Ishikawa (cell line): ENCODE results near the gene GPR18.

Source experiments
- CEBPB ChIP-seq: IDR thresholded peaks from 2 replicates; pipeline ENCODE4 v1.6.1; 2012
- CREB1 ChIP-seq: IDR thresholded peaks from 2 replicates; pipeline ENCODE4 v1.6.1; 2012; ENCODE audit warnings: low read depth
- EGR1 ChIP-seq: IDR thresholded peaks from 2 replicates; pipeline ENCODE4 v1.6.1; 2012
- EP300 ChIP-seq: IDR thresholded peaks from 2 replicates; pipeline ENCODE4 v1.6.1; 2012; ENCODE audit warnings: borderline replicate concordance
- FOXM1 ChIP-seq: IDR thresholded peaks from 2 replicates; pipeline ENCODE4 v1.6.1; 2012; ENCODE audit warnings: low read depth, borderline replicate concordance
- NFIC ChIP-seq: IDR thresholded peaks from 2 replicates; pipeline ENCODE4 v1.6.1; 2012
- RAD21 ChIP-seq: IDR thresholded peaks from 2 replicates; pipeline ENCODE4 v1.6.1; 2012; ENCODE audit warnings: low read depth
- TAF1 ChIP-seq: IDR thresholded peaks from 2 replicates; pipeline ENCODE4 v1.6.1; 2012; ENCODE audit warnings: low read depth, mild to moderate bottlenecking
- TCF12 ChIP-seq: IDR thresholded peaks from 2 replicates; pipeline ENCODE4 v1.6.1; 2012; ENCODE audit warnings: low read depth
- TEAD4 ChIP-seq: IDR thresholded peaks from 2 replicates; pipeline ENCODE4 v1.6.1; 2012
- YY1 ChIP-seq: IDR thresholded peaks from 2 replicates; pipeline ENCODE4 v1.6.1; 2012; ENCODE audit warnings: low read depth
- ZBTB7A ChIP-seq: IDR thresholded peaks from 2 replicates; pipeline ENCODE4 v1.6.1; 2012; ENCODE audit warnings: low read depth
- TF ChIP-seq, protein P1 (sequence below): IDR thresholded peaks from 2 replicates; pipeline ENCODE4 v1.6.1; 2012
- TF ChIP-seq, protein P2 (sequence below): IDR thresholded peaks from 2 replicates; pipeline ENCODE4 v1.6.1; 2012
- TF ChIP-seq, protein P3 (sequence below): IDR thresholded peaks from 2 replicates; pipeline ENCODE4 v1.6.1; 2012; ENCODE audit warnings: low read depth, mild to moderate bottlenecking

GPR18 gene

DNA sequence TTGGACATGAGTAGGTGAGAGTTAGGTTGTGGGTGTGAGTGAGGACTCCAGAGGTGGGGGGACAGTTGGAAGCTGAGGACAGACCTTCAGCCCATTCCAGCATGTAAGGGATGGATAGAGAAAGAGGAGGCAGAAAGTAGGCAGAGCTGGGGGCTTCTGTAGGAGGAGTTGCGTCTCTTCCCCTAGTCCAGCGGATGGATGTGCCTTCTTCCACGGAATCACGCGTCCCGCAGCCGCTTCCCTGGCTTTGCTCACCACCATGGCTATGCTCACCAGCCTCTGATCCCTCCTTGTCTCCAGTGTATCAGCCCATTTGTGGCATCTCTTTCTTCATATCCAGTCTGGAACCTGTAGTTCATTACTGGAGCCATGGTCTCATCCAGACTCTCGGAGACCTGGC, 52.0 kb downstream of the GPR18 start:
- TF ChIP-seq EP300 = no peak
- no peak for TF ChIP-seq RAD21
- no peak for TF ChIP-seq TEAD4
- TF ChIP-seq FOXM1 = no peak
- TF ChIP-seq, protein P1, sequence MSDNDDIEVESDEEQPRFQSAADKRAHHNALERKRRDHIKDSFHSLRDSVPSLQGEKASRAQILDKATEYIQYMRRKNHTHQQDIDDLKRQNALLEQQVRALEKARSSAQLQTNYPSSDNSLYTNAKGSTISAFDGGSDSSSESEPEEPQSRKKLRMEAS = no peak
- no peak for TF ChIP-seq CREB1
- TF ChIP-seq EGR1 = no peak
- TF ChIP-seq, protein P2, sequence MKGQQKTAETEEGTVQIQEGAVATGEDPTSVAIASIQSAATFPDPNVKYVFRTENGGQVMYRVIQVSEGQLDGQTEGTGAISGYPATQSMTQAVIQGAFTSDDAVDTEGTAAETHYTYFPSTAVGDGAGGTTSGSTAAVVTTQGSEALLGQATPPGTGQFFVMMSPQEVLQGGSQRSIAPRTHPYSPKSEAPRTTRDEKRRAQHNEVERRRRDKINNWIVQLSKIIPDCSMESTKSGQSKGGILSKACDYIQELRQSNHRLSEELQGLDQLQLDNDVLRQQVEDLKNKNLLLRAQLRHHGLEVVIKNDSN = no peak
- TF ChIP-seq, protein P3, sequence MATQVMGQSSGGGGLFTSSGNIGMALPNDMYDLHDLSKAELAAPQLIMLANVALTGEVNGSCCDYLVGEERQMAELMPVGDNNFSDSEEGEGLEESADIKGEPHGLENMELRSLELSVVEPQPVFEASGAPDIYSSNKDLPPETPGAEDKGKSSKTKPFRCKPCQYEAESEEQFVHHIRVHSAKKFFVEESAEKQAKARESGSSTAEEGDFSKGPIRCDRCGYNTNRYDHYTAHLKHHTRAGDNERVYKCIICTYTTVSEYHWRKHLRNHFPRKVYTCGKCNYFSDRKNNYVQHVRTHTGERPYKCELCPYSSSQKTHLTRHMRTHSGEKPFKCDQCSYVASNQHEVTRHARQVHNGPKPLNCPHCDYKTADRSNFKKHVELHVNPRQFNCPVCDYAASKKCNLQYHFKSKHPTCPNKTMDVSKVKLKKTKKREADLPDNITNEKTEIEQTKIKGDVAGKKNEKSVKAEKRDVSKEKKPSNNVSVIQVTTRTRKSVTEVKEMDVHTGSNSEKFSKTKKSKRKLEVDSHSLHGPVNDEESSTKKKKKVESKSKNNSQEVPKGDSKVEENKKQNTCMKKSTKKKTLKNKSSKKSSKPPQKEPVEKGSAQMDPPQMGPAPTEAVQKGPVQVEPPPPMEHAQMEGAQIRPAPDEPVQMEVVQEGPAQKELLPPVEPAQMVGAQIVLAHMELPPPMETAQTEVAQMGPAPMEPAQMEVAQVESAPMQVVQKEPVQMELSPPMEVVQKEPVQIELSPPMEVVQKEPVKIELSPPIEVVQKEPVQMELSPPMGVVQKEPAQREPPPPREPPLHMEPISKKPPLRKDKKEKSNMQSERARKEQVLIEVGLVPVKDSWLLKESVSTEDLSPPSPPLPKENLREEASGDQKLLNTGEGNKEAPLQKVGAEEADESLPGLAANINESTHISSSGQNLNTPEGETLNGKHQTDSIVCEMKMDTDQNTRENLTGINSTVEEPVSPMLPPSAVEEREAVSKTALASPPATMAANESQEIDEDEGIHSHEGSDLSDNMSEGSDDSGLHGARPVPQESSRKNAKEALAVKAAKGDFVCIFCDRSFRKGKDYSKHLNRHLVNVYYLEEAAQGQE = no peak
- no peak for TF ChIP-seq TCF12
- TF ChIP-seq ZBTB7A = no peak
- TF ChIP-seq TAF1 = no peak
- TF ChIP-seq NFIC = no peak
- TF ChIP-seq YY1 = no peak
- no peak for TF ChIP-seq CEBPB

DNA sequence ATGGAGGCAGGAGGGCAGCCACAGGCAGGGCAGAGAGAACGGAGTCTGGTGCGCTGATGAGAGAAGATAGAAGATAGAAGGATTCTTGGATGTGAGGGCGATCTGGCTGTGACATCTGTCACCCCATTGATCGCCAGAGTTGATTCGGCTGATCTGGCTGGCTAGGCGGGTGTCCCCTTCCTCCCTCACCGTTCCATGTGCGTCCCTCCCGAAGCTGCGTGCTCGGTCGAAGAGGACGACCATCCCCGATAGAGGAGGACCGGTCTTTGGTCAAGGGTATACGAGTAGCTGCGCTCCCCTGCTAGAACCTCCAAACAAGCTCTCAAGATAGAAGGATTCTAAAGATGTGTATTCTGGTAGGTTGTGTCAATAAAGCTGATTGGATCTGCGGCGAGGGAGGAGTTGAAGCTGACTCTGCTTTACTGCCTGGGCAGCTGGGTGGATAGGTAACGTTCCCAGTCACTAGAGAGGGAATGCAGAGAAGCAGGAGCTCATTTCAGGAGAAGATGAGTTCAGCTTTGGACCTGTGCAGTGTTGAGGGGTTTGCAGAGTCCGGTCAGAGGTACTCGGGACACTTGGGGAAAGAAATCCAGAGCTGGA, 52.5 kb downstream of the GPR18 start:
- TF ChIP-seq EGR1 (no peak), RAD21 (no peak), FOXM1 (no peak), TAF1 (no peak), ZBTB7A (no peak), TEAD4 (no peak), EP300 (no peak), CREB1 (no peak)
- TF ChIP-seq, protein P2 = no peak
- TF ChIP-seq, protein P1 = no peak
- TF ChIP-seq, protein P3 = no peak
